H1 (cell line): ENCODE measurements around the gene DENND10. TPM values are rescaled to one million over a fixed set of nuclear protein-coding genes. Genes with fewer than 3 reads are reported as not detected.

Experiments
- CTCF ChIA-PET: fragments of 300-600 bp; sonication (Branson Sonifier 250); formaldehyde crosslinking; loops from one replicate; lab custom pipeline; 2021; ENCODE audit not compliant: partially characterized antibody; lab: Charles Lee
- POLR2A ChIA-PET: fragments of 300-600 bp; sonication (Branson Sonifier 250); formaldehyde crosslinking; loops from one replicate; lab custom pipeline; 2021; ENCODE audit warnings: inconsistent platforms; ENCODE audit not compliant: partially characterized antibody; lab: Charles Lee
- DNase-seq, 2 experiments: peaks; one replicate each; pipeline versions ENCODE4 v3.0.0 to v3.0.0-alpha.2; 2010 to 2022; ENCODE audit warnings: low spot score in 2 of 2, low read depth in 1 of 2, mixed read lengths in 1 of 2
- FAIRE-seq: peaks from 2 replicates; lab custom pipeline; 2011; peaks lifted over from hg19 to GRCh38; lab: Jason Lieb, UNC
- H2AFZ ChIP-seq: 2 replicates; pipeline ENCODE4 v1.8.1; 2012; ENCODE audit warnings: low read length, inconsistent platforms
- H2AK5ac ChIP-seq: 2 replicates; pipeline ENCODE4 v1.6.1; 2013; ENCODE audit warnings: low read depth, low read length
- H2BK120ac ChIP-seq: replicated peaks from 2 replicates; pipeline ENCODE3; 2013; ENCODE audit warnings: low read depth, low read length, inconsistent platforms
- H2BK12ac ChIP-seq: 2 replicates; pipeline ENCODE4 v1.6.1; 2013; ENCODE audit warnings: low read depth, low read length
- H2BK15ac ChIP-seq: 2 replicates; pipeline ENCODE4 v1.6.1; 2013; ENCODE audit warnings: low read length
- H2BK20ac ChIP-seq: 2 replicates; pipeline ENCODE4 v1.6.1; 2013; ENCODE audit warnings: low read length
- H2BK5ac ChIP-seq: 2 replicates; pipeline ENCODE4 v1.6.1; 2013; ENCODE audit warnings: low read depth, low read length
- H3K14ac ChIP-seq: 2 replicates; pipeline ENCODE4 v1.6.1; 2013; ENCODE audit warnings: inconsistent platforms; ENCODE audit not compliant: insufficient read length
- H3K18ac ChIP-seq: 2 replicates; pipeline ENCODE4 v1.6.1; 2013; ENCODE audit warnings: low read length; ENCODE audit errors: extremely low read depth
- H3K23ac ChIP-seq: 2 replicates; pipeline ENCODE4 v1.6.1; 2013; ENCODE audit warnings: inconsistent platforms; ENCODE audit not compliant: insufficient read length
- H3K23me2 ChIP-seq: 2 replicates; pipeline ENCODE4 v1.6.1; 2013; ENCODE audit warnings: low read depth, low read length
- H3K27ac ChIP-seq: 2 replicates; pipeline ENCODE4 v1.6.1; 2011; ENCODE audit warnings: low read depth, low read length, inconsistent platforms
- H3K27me3 ChIP-seq, 4 experiments: replicated peaks in 1 of 4; 1 replicate in 1 of 4; 2 replicates in 3 of 4; pipeline versions ENCODE4 v1.6.1 to v1.8.1; 2011 to 2013; ENCODE audit warnings: low read length in 3 of 4, mild to moderate bottlenecking in 3 of 4, inconsistent platforms in 2 of 4, mixed read lengths in 2 of 4, moderate library complexity in 1 of 4; ENCODE audit not compliant: control insufficient read depth in 3 of 4, insufficient read depth in 3 of 4; ENCODE audit errors: extremely low read depth in 1 of 4
- H3K36me3 ChIP-seq, 4 experiments: 2 replicates each; pipeline versions ENCODE4 v1.6.1 to v1.8.1; 2011 to 2013; ENCODE audit warnings: mild to moderate bottlenecking in 4 of 4, low read length in 3 of 4, moderate library complexity in 2 of 4, control low read depth in 1 of 4, inconsistent platforms in 1 of 4; ENCODE audit not compliant: insufficient read depth in 4 of 4, control insufficient read depth in 2 of 4
- H3K4ac ChIP-seq: replicated peaks from 2 replicates; pipeline ENCODE3; 2013; ENCODE audit warnings: low read length, low read depth, mixed read lengths, inconsistent platforms; ENCODE audit not compliant: insufficient read length
- H3K4me1 ChIP-seq, 4 experiments: replicated peaks in 1 of 4; 1 replicate in 1 of 4; 2 replicates in 3 of 4; pipeline versions ENCODE4 v1.6.1 to v1.8.1; 2011 to 2013; ENCODE audit warnings: low read length in 3 of 4, inconsistent platforms in 2 of 4, mixed read lengths in 1 of 4; ENCODE audit not compliant: insufficient read depth in 4 of 4, control insufficient read depth in 3 of 4
- H3K4me2 ChIP-seq, 2 experiments: 2 replicates each; pipeline versions ENCODE4 v1.6.1 to v1.8.1; 2011 to 2013; ENCODE audit warnings: low read depth in 2 of 2, low read length in 2 of 2, control low read depth in 1 of 2, inconsistent platforms in 1 of 2, mild to moderate bottlenecking in 1 of 2; ENCODE audit not compliant: insufficient read depth in 1 of 2
- H3K4me3 ChIP-seq, 4 experiments: fragments of 200-600, 300-600 bp in 1 of 4; sonication (generic), shearing (Covaris generic), sonication (Bioruptor Twin) in 1 of 4; 2 replicates each; pipeline versions ENCODE4 v1.5.1 to v1.8.1; 2011 to 2016; ENCODE audit warnings: low read length in 4 of 4, low read depth in 3 of 4, control low read depth in 2 of 4, inconsistent platforms in 2 of 4, mild to moderate bottlenecking in 2 of 4, mixed read lengths in 1 of 4, moderate library complexity in 1 of 4; ENCODE audit not compliant: insufficient read depth in 2 of 4; ENCODE audit errors: extremely low read depth in 1 of 4
- H3K56ac ChIP-seq: replicated peaks from 2 replicates; pipeline ENCODE3; 2013; ENCODE audit warnings: low read depth, mild to moderate bottlenecking, mixed read lengths, low read length, inconsistent platforms; ENCODE audit not compliant: insufficient read length
- H3K79me1 ChIP-seq: 2 replicates; pipeline ENCODE4 v1.6.1; 2013; ENCODE audit warnings: low read depth, low read length, control low read depth
- H3K79me2 ChIP-seq, 2 experiments: 2 replicates each; pipeline versions ENCODE4 v1.6.1 to v1.8.1; 2012 to 2013; ENCODE audit warnings: low read length in 2 of 2, mild to moderate bottlenecking in 2 of 2, inconsistent platforms in 1 of 2; ENCODE audit not compliant: insufficient read depth in 2 of 2, control insufficient read depth in 1 of 2
- H3K9ac ChIP-seq, 4 experiments: replicated peaks in 1 of 4; 1 replicate in 1 of 4; 2 replicates in 3 of 4; pipeline versions ENCODE4 v1.6.1 to v1.8.1; 2011 to 2013; ENCODE audit warnings: low read depth in 3 of 4, low read length in 3 of 4, control low read depth in 2 of 4, mild to moderate bottlenecking in 2 of 4, moderate library complexity in 2 of 4, inconsistent platforms in 1 of 4; ENCODE audit errors: extremely low read depth in 1 of 4
- H3K9me3 ChIP-seq, 2 experiments: 2 replicates each; pipeline versions ENCODE4 v1.6.1 to v1.8.1; 2012 to 2013; ENCODE audit warnings: mild to moderate bottlenecking in 2 of 2, moderate library complexity in 2 of 2, control low read depth in 1 of 2, inconsistent platforms in 1 of 2, low read depth in 1 of 2, low read length in 1 of 2, mixed read lengths in 1 of 2; ENCODE audit not compliant: insufficient read depth in 2 of 2
- H4K20me1 ChIP-seq, 2 experiments: replicated peaks in 1 of 2; 2 replicates each; pipeline versions ENCODE3 to v1.8.1; 2011 to 2013; ENCODE audit warnings: inconsistent platforms in 2 of 2, low read length in 2 of 2, mild to moderate bottlenecking in 1 of 2; ENCODE audit not compliant: insufficient read depth in 2 of 2, control insufficient read depth in 1 of 2
- H4K5ac ChIP-seq: 2 replicates; pipeline ENCODE4 v1.6.1; 2013; ENCODE audit warnings: low read length, low read depth, mixed read lengths, inconsistent platforms; ENCODE audit not compliant: insufficient read length
- H4K8ac ChIP-seq: 2 replicates; pipeline ENCODE4 v1.8.0; 2013; ENCODE audit warnings: mild to moderate bottlenecking, moderate library complexity, low read length, inconsistent platforms; ENCODE audit not compliant: insufficient read depth; ENCODE audit errors: extremely low read depth
- H4K91ac ChIP-seq: replicated peaks from 2 replicates; pipeline ENCODE3; 2013; ENCODE audit warnings: low read length, mixed read lengths, inconsistent platforms; ENCODE audit not compliant: insufficient read length
- FOSL1 ChIP-seq: IDR thresholded peaks from 2 replicates; pipeline ENCODE4 v1.6.1; 2011; ENCODE audit warnings: mild to moderate bottlenecking, low read depth, low read length, moderate library complexity; ENCODE audit not compliant: insufficient read depth
- KDM4A ChIP-seq: IDR thresholded peaks from one replicate; pipeline ENCODE4 v1.7.1; 2012; ENCODE audit warnings: low read depth, mild to moderate bottlenecking, moderate library complexity, low read length, inconsistent platforms; ENCODE audit not compliant: severe bottlenecking
- RAD21 ChIP-seq, 2 experiments: IDR thresholded peaks in 1 of 2; conservative IDR thresholded peaks in 1 of 2; 2 replicates each; pipeline ENCODE4 v1.6.1; 2011; ENCODE audit warnings: low read depth in 2 of 2, low read length in 2 of 2, improper control_type of control experiment in 1 of 2, inconsistent platforms in 1 of 2, mild to moderate bottlenecking in 1 of 2, moderate library complexity in 1 of 2
- SIN3A ChIP-seq, 2 experiments: IDR thresholded peaks in 1 of 2; conservative IDR thresholded peaks in 1 of 2; 2 replicates each; pipeline ENCODE4 v1.6.1; 2011 to 2012; ENCODE audit warnings: low read length in 2 of 2, improper control_type of control experiment in 1 of 2, low read depth in 1 of 2, mild to moderate bottlenecking in 1 of 2
- SIX5 ChIP-seq: IDR thresholded peaks from 2 replicates; pipeline ENCODE4 v1.6.1; 2011; ENCODE audit warnings: mild to moderate bottlenecking, low read depth, low read length
- TAF1 ChIP-seq: IDR thresholded peaks from 2 replicates; pipeline ENCODE4 v1.6.1; 2011; ENCODE audit warnings: mild to moderate bottlenecking, low read depth, low read length
- TCF12 ChIP-seq: IDR thresholded peaks from 2 replicates; pipeline ENCODE4 v1.6.1; 2011; ENCODE audit warnings: low read depth, mild to moderate bottlenecking, low read length
- WGBS, 2 experiments: shearing (Covaris generic) in 1 of 2; methylation state at CpG; one replicate each; pipeline versions ENCODE4 v1.1.6 to v1.1.7; 2013 to 2015; ENCODE audit warnings: low lambda C conversion rate in 2 of 2, mixed read lengths in 2 of 2, inconsistent platforms in 1 of 2, low coverage in 1 of 2, missing lambda C conversion rate in 1 of 2; ENCODE audit not compliant: insufficient replicate concordance in 2 of 2, insufficient coverage in 1 of 2, insufficient read length in 1 of 2; ENCODE audit errors: extremely low coverage in 1 of 2, missing lambda C conversion rate in 1 of 2; 5-methylcytosine and 5-hydroxymethylcytosine counted together
- polyA plus RNA-seq, 7 experiments: library from polyadenylated mRNA; depleted of rRNA in 3 of 7; stranded (reverse) in 5 of 7; unstranded in 2 of 7; fragments of >200 nt in 5 of 7; fragments of 200-250 nt in 2 of 7; gene quantifications; 1 replicate in 5 of 7; 2 replicates in 1 of 7; 4 replicates in 1 of 7; pipeline versions ENCODE4 v1.2.1 to v1.2.3, GENCODE V29; 2011 to 2013; ENCODE audit warnings: missing spikeins in 2 of 7, mixed read lengths in 2 of 7
- total RNA-seq: library from RNA; stranded (reverse); fragmentation: NEBNext Ultra II Directional; extraction: Animal tissue kit (Norgen Biotek cat#: 25700); gene quantifications from 2 replicates; pipeline ENCODE4 v1.2.1, GENCODE V29; 2021

Gene DENND10
- total and polyA plus RNA-seq, 2 of the 8 experiments (the other 6 are each of a cell fraction or from before 2014, with no cell fraction given), result 49.3 to 64.4 TPM

DNA sequence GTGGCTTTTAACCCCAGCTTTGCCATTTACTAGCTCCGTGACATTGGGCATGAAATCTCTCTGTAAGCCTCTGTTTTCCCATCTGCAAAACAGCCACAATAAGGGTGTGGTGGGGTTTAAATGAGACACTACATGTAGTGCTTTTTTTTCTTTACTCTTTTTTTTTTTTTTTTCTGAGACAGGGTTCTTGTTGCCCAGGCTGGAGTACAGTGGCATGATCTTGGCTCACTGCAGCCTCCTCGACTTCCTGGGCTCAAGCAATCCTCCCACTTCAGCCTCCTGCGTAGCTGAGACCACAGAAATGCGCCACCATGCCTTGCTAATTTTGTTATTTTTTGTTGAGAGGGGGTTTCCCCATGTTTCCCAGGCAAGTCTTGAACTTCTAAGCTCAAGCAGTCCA is 8.3 kb upstream of the DENND10 start:
- no peak overlapping the region for H3K14ac ChIP-seq
- FAIRE-seq (no peak), DNase-seq (no peak)
- no peaks in the 10 kb centered on the region for H3K23me2 ChIP-seq
- no peak overlapping the region for H2BK12ac ChIP-seq
- no peaks in the 10 kb centered on the region for H3K27me3 ChIP-seq
- H3K56ac ChIP-seq, result no peak overlapping the region
- H3K9me3 ChIP-seq, result no peaks in the 10 kb centered on the region
- no peak overlapping the region for H3K18ac ChIP-seq
- no peak overlapping the region for H3K4ac ChIP-seq
- CTCF ChIA-PET, result interaction anchor here (1.1 to 3.9 kb wide), 2 partner anchors 10 to 66 kb away, joined by 3 to 16 read pairs; no protein-coding TSS in a partner anchor
- POLR2A ChIA-PET, result interaction anchor here (0.7 to 2.7 kb wide), 3 partner anchors 8 to 120 kb away, joined by 3 to 10 read pairs (median 5); partner anchors contain the start of gene DENND10
- H2AFZ ChIP-seq, result no peak overlapping the region
- H2AK5ac ChIP-seq, result no peak overlapping the region
- no peak overlapping the region for H2BK5ac ChIP-seq
- H3K4me2 ChIP-seq, result no peak overlapping the region
- H3K4me1 ChIP-seq, result no peaks in the 10 kb centered on the region
- H4K91ac ChIP-seq, result no peak overlapping the region
- H3K36me3 ChIP-seq, result no peaks in the 10 kb centered on the region
- H3K9ac ChIP-seq, result no peak overlapping the region
- 85% methylated on average over 4 of the region's 4 CpGs; no CpG with 5 or more reads in 1 of the 2 experiments for WGBS, 2 experiments
- no peak overlapping the region for H2BK120ac ChIP-seq
- no peaks in the 10 kb centered on the region for H4K20me1 ChIP-seq
- H4K5ac ChIP-seq, result no peak overlapping the region
- no peak overlapping the region for H3K27ac ChIP-seq
- H3K4me3 ChIP-seq, result no peak overlapping the region
- no peak overlapping the region for H4K8ac ChIP-seq
- no peak overlapping the region for H2BK20ac ChIP-seq
- H2BK15ac ChIP-seq, result no peak overlapping the region
- no peaks in the 10 kb centered on the region for H3K79me2 ChIP-seq
- H3K79me1 ChIP-seq, result no peaks in the 10 kb centered on the region
- no peak overlapping the region for H3K23ac ChIP-seq
- no peak for TF ChIP-seq SIN3A (conservative IDR thresholded peaks at IDR 0.05 in 1 of 2, IDR thresholded peaks at IDR 0.05 in 1 of 2; ENCODE audit: low read depth in 1 of 2, low read length in 2 of 2)
- TF ChIP-seq TCF12, result no peak
- TF ChIP-seq SIX5, result no peak
- no peak for TF ChIP-seq KDM4A
- TF ChIP-seq RAD21 (IDR thresholded peaks at IDR 0.05 in 1 of 2, conservative IDR thresholded peaks at IDR 0.05 in 1 of 2; ENCODE audit: low read depth in 2 of 2, low read length in 2 of 2), result no peak
- no peak for TF ChIP-seq FOSL1
- TF ChIP-seq TAF1, result no peak
